Fibroblast of peridontal ligament (primary cell): Measurements from ENCODE around the gene GJB4.
"Not testable (repeated sequence)": the region's sequence is repeated elsewhere in the genome, so short reads cannot be mapped to it uniquely, and the experiment has no call there.

Experiments
- DNase-seq: peaks from one replicate; pipeline ENCODE4 v3.0.0-alpha.2; 2010; ENCODE audit errors: extremely low read depth

The GJB4 gene

GRCh38 chr1:34746785-34747637 is 12.5 kb upstream of the GJB4 start:
- DNase-seq = no peak

GRCh38 chr1:34747638-34747941 is 11.9 kb upstream of the GJB4 start:
- DNase-seq = no peak

DNA sequence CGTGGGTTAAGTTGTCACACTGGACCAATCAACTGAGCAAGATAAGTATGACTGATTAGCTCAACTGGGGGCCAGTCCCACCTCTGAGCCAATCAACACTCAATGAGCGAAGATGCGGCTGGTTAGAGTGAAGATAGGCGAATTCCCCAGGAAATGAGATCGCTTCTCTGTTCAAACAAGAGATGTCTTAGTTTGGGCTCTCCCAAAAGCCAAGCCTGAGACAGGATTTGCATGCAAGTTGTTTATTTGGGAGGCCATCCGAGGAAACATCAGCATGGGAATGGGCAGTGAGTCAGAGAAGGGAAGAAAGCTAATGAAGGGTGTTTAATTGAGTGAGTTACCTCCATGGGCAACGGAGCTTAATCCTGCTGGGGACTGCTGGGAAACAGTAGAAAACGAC is 9.5 kb upstream of the GJB4 start:
- no peak for DNase-seq

DNA sequence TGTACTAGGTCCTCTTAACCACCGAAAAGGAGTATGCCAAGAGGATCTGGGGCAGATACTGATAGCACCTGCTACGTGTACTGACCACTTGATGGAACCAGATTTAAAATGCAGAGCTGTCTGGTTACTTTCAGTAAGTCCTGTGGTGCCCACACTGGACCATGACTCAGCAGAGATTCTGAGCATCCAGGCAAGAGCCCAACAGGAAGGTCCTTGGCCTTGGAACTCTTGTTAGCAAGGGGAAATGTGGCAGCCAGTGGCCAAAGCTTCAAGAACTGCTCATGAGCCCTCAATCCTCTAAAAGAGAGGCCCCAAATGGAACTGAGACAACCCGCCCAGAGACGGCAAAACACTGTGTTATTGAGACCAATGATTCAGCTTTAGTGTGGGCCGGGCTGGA is 8.9 kb upstream of the GJB4 start:
- DNase-seq = no peak

DNA sequence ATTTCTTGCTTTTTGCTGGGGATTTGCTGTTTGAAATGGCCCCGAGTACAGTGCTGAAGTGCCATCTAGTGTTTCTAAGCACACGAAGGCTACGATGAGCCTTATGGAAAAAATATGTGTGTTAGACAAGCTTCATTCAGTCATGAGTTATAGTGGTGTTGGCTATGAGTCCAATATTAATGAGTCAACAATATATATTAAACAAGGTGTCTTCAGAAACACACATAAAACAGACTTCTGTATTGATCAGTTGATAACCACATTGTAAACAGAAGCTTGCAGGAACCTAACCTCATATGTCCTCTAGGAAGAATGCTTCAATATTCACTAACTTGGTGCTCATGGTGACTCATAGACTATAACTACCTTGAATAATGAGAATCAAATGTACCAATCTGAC is 6.4 kb upstream of the GJB4 start:
- no peak for DNase-seq

DNA sequence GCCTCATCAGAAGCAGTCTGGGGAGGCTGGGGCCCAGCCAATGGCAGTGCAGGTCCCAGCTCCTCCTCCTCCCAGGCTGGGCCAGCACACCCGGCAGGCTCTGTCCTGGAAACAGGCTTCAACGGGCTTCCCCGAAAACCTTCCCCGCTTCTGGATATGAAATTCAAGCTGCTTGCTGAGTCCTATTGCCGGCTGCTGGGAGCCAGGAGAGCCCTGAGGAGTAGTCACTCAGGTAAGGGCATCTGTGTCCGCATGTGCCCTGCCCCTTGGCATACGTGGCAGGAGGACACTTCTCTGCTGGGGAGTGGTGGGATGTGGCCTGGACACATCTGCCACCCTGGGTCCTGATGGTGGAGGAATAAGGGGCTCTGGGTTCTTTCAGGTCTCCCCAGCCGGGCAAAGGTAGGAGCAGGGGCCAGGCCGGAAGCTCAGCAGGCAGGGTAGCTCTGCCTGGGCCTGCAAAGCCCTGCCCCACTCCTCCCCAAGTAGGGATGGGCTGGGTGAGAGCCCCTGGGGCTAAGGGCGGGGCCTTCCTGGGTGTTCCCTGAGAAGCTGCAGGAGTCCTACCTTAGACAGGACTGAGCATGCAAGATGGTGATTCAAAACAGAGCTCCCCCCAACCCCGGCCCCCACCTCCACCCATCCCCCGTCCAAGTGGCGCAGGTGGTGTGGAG is 4.4 kb upstream of the GJB4 start, which contains the start of gene GJB5:
Gene GJB5 (plus strand): TSS at position 84 of the 674 bp plus-strand sequence. CDS start 2,284 bp downstream, outside the sequence.
- DNase-seq = no peak

DNA sequence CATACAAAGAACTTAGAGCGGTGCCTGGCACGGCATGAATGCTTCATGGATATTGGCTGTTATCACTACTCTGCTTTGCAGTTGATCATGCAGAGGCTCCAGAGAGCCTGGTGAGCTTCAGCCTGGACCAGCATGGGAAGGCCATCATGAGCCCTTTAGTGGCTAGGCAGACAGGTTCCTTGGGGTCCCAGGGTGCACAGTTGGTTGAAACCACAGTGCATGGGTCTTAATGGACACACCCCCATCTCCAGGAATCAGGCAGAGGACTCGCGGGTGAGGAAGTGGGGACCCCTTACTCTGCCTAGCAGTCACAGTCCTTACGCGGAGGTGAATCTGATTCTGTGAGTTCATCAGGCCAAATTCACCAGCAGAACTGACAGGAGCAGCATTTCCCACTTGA is 3.6 kb upstream of the GJB4 start:
- DNase-seq = no peak

DNA sequence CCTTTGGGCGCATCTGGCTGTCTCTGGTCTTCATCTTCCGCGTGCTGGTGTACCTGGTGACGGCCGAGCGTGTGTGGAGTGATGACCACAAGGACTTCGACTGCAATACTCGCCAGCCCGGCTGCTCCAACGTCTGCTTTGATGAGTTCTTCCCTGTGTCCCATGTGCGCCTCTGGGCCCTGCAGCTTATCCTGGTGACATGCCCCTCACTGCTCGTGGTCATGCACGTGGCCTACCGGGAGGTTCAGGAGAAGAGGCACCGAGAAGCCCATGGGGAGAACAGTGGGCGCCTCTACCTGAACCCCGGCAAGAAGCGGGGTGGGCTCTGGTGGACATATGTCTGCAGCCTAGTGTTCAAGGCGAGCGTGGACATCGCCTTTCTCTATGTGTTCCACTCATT is 2.2 kb upstream of the GJB4 start:
- DNase-seq = no peak

- no peak for DNase-seq
Observed at GRCh38 chr1:34758751-34759150, 789 bp upstream of the GJB4 start.

GRCh38 chr1:34761176-34761761 is 1.7 kb downstream of the GJB4 start:
- no peak for DNase-seq

GRCh38 chr1:34761776-34762307 is 2.3 kb downstream of the GJB4 start:
- DNase-seq = no peak

GRCh38 chr1:34762474-34763141 is 3.1 kb downstream of the GJB4 start:
- no peak for DNase-seq

GRCh38 chr1:34763142-34763781 is 3.7 kb downstream of the GJB4 start:
- DNase-seq = no peak

GRCh38 chr1:34768856-34769255 is 9.3 kb downstream of the GJB4 start:
- no peak for DNase-seq

DNA sequence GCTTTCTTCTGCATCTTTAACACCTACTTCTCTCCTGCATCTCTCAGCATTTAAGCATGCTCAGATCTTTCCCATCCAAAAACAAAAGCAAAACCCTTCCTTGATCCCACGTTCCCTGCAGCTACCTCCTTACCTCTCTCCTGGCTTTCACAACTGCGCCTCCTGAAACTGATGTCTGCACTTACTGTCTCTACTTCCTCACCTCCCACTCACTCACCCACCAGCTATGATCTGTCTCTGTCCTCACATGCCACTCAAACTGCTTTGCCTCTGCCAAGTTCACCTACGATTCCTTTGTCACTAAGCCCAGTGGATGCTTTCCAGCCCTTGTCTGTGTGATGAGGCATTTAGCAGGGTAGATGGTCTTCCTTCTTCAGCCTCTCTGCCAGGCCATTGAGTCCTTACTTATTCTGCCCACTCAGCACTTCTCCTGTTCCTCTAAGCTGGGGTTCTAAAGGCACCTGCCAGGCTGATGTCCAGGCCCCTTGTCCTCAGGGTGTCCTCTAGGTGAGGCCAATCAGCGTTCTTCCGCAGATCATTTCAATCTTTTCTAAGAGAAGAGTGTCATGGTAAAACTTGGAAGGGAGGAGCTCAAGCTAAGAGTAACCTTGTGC is 11.5 kb downstream of the GJB4 start:
- DNase-seq = no peak

GRCh38 chr1:34771573-34772371 is 12.2 kb downstream of the GJB4 start:
- no peak for DNase-seq

DNA sequence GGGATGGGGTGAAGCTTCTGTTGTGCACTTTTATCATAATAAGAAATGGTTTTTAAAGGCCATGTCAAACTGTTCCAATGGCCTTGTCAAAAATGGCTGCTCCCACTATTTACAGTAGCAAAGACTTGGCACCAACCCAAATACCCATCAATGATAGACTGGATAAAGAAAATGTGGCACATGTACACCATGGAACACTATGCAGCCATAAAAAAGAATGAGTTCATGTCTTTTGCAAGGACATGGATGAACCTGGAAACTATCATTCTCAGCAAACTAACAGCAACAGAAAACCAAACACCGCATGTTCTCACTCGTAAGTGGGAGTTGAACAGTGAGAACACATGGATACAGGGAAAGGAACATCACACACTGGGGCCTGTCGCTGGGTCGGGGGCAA is 13.6 kb downstream of the GJB4 start:
- not testable (repeated sequence) for DNase-seq

DNA sequence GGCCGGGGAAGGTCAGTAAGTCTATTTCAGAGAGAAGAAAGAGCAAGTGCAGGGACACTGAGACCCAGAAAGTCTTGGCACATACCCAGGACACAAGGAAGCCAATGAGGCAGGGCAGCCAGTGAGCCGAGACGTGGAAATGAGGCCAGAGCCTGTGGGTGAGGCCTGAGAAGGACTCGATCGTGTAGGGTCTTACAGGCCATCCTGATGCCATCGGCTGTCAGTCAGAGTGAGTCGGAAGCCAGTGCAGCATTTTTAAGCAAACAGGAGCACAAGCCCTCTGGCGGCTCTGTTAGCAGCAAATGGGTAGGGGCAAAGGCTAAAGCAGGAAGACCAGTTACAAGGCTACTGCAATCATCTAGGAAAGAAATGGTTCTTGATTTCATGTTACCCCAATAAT is 15.4 kb downstream of the GJB4 start:
- no peak for DNase-seq

DNA sequence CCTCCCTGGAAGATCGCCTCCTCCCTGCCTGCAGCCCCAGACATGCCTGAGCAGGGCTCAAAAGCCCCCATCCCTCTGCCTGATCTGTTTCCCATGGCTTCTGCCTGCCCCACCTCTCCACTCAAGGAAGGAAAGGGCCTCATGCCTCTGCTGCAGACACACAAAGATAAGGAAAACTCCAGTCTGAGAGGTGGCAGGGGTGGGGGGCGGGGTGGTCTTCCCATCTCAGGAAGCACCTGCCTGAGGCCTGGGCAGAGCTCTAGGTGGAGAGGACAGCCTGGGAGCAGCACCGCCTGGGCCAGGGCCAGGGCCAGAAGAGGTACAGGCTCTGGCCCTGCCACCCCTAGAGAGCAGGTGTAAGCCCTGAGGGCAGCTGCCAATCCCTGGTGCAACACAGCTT is 17.4 kb downstream of the GJB4 start:
- no peak for DNase-seq

GRCh38 chr1:34777519-34778321 is 18.2 kb downstream of the GJB4 start:
- no peak for DNase-seq
